ENCODE data around the gene LANCL3.
"Not testable (repeated sequence)": the region's sequence is repeated elsewhere in the genome, so short reads cannot be mapped to it uniquely, and the experiment has no call there.

The LANCL3 gene

GRCh38 chrX:37571426-37572107 is at the start of gene LANCL3:
TSS of gene LANCL3 (plus strand) at chrX:37571661. CDS start at chrX:37571871, 210 bp downstream.
- not testable (repeated sequence) for DNase-seq

DNA sequence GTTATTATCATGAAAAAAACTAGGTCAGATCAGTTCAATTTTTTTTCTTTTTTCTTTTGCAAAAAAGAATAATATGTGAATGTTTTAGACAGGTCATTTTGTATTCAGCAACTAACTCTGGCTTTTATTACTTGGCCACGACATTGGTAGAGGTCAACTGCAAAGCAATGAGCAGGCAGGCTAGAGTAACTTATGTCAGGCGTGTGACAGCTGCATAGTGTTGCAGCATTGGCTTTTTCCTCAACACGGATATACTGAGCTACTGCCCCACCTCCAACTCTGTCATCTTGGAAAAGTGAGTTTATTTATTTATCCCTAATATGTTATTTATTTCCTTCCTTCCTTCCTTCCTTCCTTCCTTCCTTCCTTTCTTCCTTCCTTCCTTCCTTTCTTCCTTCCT is 47.8 kb upstream of the LANCL3 start:
- not testable (repeated sequence) for DNase-seq

DNA sequence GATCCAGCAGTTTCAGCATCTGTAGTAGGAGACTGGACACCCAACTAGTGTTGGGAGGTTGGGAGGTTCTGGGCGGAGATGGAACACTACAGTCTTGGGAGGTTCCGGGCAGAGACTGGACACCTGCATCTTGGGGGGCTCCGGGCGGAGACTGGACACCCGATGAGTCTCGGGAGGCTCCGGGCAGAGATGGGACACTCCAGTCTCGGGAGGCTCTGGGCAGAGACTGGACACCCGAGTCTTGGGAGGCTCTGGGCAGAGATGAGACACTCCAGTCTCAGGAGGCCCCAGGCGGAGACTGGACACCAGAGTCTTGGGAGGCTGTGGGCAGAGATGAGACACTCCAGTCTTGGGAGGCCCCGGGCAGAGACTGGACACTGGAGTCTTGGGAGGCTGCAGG is 29.5 kb upstream of the LANCL3 start:
- no peak for DNase-seq

DNA sequence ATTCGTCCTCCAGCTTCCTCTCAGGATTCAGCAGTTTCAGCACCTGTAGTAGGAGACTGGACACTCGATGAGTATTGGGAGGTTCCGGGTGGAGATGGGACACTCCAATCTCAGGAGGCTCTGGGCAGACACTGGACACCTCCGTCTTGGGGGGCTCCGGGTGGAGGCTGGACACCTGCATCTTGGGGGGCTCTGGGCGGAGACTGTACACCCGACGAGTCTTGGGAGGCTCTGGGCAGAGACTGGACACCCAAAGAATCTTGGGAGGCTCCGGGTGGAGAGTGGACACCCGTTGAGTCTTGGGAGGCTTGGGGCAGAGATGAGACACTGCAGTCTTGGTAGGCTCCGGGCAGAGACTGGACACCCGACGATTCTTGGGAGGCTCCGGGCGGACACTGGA is 28.7 kb upstream of the LANCL3 start:
- no peak for DNase-seq

- no peak for DNase-seq
Observed at GRCh38 chrX:37543324-37543723, 28.1 kb upstream of the LANCL3 start.

GRCh38 chrX:37544531-37544930 is 26.9 kb upstream of the LANCL3 start:
- DNase-seq, result not testable (repeated sequence)

DNA sequence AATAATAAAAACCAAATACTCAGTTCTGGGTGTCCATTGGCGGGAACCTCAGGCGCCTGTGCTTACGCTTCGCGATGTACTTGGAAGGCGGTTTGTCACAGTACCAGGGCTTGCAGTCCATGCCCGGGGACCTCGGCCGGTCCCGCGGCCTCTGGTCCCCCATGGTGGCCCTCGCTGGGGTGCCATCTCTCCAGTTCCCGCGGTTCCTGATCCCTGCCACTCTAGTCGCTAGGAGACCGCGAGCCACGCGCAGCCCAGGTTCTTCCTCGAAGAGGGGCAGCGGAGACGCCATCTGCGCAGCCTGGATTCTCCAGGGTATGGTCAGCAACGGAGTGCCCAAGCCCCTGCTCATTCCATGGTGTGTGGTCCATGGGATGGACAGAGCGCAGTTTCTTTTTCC is 26.4 kb upstream of the LANCL3 start:
- no peak for DNase-seq

- not testable (repeated sequence) for DNase-seq
Observed at GRCh38 chrX:37549619-37550018, 21.8 kb upstream of the LANCL3 start.

DNA sequence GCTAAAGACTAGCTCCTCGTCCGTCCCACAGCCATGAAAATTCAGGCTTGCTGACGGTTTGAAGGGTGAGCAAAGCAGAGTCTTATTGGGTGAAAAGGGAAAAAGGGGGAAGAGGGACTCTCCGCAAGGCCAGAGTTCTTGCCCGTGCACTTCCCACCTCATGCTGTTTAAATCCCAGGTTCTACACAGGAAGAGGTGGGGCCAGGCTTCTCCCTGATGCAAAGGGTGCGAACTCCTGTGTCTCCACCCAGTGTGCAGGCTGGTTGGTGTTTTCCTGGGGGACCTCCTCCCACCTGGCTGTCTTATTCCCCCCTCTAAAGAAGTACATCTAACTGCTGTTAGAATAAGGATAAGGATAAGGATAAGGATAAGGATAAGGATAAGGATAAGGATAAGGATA is 18.0 kb upstream of the LANCL3 start:
- no peak for DNase-seq

GRCh38 chrX:37565254-37565653 is 6.2 kb upstream of the LANCL3 start:
- DNase-seq, result not testable (repeated sequence)

DNA sequence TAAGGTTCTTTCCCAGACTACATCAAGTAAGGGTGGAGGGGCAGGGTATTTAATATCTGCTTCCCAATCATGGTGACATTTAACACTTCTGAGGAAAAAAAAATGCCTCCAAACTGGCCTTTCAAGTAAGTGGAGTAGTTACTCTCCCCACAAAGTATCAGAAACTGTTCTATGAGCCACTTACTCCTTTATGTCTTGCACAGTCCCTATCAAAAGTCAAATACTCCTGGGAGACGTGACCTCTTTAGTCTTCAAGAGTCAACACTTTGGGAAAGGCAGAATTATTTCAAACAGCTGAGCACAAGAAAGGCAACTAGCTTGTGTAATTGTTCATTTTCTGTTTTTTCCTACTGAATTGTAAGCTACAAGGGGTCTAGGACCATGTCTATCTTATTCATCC is 1.1 kb upstream of the LANCL3 start:
- DNase-seq, result not testable (repeated sequence)

- DNase-seq, result not testable (repeated sequence)
Observed at GRCh38 chrX:37572108-37572587, 687 bp downstream of the LANCL3 start.

GRCh38 chrX:37573121-37573520 is 1.7 kb downstream of the LANCL3 start:
- not testable (repeated sequence) for DNase-seq

DNA sequence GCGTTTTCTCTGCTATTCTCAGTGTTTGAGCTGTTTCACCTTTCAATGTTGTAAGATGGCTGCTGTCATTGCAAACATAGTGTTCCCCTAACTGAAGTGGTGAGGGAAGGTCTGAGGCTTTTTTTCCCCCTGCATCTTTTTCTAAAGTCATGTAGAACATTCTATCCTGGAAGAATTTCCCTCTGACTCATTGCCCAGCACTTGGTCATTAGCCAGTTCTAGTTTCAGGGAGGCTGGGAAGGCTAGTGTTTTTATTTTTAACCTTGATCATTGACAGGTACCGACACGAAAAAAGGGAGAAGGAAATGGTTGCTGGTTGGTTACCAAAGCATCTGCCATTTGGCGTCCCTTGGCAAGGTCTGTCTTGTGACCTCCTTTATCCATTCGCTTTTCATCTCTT is 6.6 kb downstream of the LANCL3 start:
- DNase-seq, result no peak

DNA sequence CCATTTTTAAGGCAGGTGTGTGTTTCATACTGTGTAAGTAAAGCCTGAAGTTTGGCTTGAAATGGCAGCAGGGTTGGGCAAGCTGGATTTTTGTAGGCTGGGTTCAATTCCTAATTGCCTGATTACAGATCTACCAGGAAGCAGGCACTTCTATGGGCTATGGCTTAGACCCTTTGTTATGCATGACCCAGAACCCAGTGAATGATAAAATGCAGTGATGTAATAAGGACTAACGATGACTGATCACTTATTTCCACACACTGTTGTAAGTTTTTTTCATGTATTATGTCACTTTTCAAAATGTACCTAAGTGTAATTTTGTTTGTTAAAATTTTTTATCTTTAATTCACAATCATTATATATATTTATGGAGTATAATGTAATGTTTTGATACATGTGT is 8.6 kb downstream of the LANCL3 start:
- DNase-seq, result no peak

GRCh38 chrX:37587337-37587736 is 15.9 kb downstream of the LANCL3 start:
- not testable (repeated sequence) for DNase-seq

- no peak for DNase-seq
Observed at GRCh38 chrX:37590047-37590446, 18.6 kb downstream of the LANCL3 start.

- DNase-seq, result no peak
Observed at GRCh38 chrX:37594755-37595382, 23.4 kb downstream of the LANCL3 start.

DNA sequence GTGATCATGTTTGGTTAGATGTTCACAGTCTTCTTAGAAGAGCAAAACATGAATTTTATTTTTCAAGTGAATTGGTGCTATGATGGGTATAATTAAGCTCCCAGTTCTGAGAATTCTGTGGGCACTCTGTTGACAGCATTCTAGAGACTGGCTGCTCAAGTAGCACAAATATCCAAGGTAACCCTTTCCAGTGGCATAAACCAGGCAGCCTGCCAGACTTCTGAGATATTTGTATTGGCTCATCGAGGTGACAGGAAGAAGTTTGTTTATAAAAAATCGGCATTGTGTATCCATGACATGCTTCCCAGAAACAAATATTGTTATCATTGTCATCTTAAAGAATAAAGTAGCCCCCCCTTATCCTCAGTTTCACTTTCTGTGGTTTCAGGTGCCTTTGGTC is 28.3 kb downstream of the LANCL3 start:
- no peak for DNase-seq

DNA sequence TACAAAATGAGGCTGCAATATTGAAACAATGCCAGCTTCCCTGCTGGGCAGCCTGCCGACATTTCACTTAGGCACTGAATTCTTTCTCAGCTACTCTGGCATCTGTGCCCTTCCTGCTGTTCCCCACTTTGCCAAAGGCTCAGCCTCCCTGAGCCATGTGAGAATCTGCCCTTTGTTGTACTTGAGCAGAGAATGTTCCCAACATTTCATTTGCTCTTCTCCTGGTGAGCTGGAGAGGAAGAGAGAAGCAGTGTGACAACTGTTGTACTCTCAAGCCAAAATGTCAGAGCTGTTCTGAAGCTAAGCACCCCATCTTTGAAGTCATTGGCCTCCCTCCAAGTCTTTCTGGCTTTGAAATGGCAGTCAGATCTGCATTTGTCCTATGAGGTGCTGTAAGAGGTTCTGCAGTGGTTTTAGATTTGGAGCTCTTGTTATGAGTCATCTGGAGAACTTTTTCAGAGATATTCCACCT is 32.5 kb downstream of the LANCL3 start:
- no peak for DNase-seq

- no peak for DNase-seq
Observed at GRCh38 chrX:37607243-37607642, 35.8 kb downstream of the LANCL3 start.

GRCh38 chrX:37608156-37608555 is 36.7 kb downstream of the LANCL3 start:
- no peak for DNase-seq

DNA sequence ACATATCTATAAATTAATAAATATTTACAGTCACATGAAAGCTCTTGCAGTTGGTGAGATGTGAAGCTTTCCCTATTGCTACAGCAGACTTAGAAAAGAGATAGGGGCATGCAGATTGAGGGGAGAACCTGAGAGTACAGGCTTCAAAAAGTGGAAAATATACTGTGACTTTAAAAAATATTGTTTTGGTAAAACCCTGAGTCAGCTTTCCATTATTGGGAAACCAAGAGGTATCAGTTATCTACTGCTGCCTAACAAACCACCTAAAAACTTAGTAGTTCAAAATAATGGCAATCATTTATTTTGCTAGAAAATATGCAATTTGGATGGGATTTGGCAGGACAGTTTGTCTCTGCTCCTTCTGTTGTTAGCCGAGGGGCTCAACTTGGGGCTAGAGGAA is 38.3 kb downstream of the LANCL3 start:
- DNase-seq, result no peak

- no peak for DNase-seq
Observed at GRCh38 chrX:37613933-37614332, 42.5 kb downstream of the LANCL3 start.

GRCh38 chrX:37627602-37628001 is 56.1 kb downstream of the LANCL3 start:
- DNase-seq, result no peak

Measured in NCI-H1436 (cell line).